Hepatocyte (in vitro differentiated cells): ENCODE data around the gene EIF4G3. TPM values are rescaled to one million over a fixed set of nuclear protein-coding genes. Genes with fewer than 3 reads are reported as not detected.
"Not testable (repeated sequence)": the region's sequence is repeated elsewhere in the genome, so short reads cannot be mapped to it uniquely, and the experiment has no call there.

ENCODE experiments used
- DNase-seq: peaks from one replicate; pipeline ENCODE4 v3.0.0-alpha.2; 2016; ENCODE audit warnings: low spot score
- H2AFZ ChIP-seq: fragments of 200-600 bp; sonication (generic); 2 replicates; pipeline ENCODE4 v1.6.0; 2016; ENCODE audit warnings: antibody characterized with exemption, mild to moderate bottlenecking
- H3K27ac ChIP-seq: fragments of 200-600 bp; sonication (generic); 2 replicates; pipeline ENCODE4 v1.5.1; 2016; ENCODE audit warnings: mild to moderate bottlenecking
- H3K27me3 ChIP-seq: fragments of 200-600 bp; sonication (generic); 2 replicates; pipeline ENCODE4 v1.6.1; 2016
- H3K36me3 ChIP-seq: fragments of 200-600 bp; sonication (generic); replicated peaks from 2 replicates; pipeline ENCODE4 v1.5.1; 2016; ENCODE audit warnings: low read depth; ENCODE audit not compliant: insufficient read depth
- H3K4me1 ChIP-seq: fragments of 200-600 bp; sonication (generic); 2 replicates; pipeline ENCODE4 v1.5.1; 2016; ENCODE audit warnings: mild to moderate bottlenecking, moderate library complexity; ENCODE audit not compliant: insufficient read depth
- H3K4me2 ChIP-seq: fragments of 200-600 bp; sonication (generic); 2 replicates; pipeline ENCODE4 v1.6.0; 2016
- H3K4me3 ChIP-seq: fragments of 200-600 bp; sonication (generic); 2 replicates; pipeline ENCODE4 v1.5.1; 2016; ENCODE audit warnings: mild to moderate bottlenecking
- H3K79me2 ChIP-seq: fragments of 200-600 bp; sonication (generic); 2 replicates; pipeline ENCODE4 v1.6.0; 2017; ENCODE audit warnings: mild to moderate bottlenecking
- H3K9me2 ChIP-seq: fragments of 200-600 bp; sonication (generic); replicated peaks from 2 replicates; pipeline ENCODE4 v1.6.0; 2017; ENCODE audit warnings: mild to moderate bottlenecking; ENCODE audit not compliant: insufficient read depth
- H3K9me3 ChIP-seq: fragments of 200-600 bp; sonication (generic); 2 replicates; pipeline ENCODE4 v1.5.1; 2016; ENCODE audit warnings: low read depth, mild to moderate bottlenecking
- H4K20me1 ChIP-seq: fragments of 200-600 bp; sonication (generic); 2 replicates; pipeline ENCODE4 v1.6.0; 2016; ENCODE audit warnings: mild to moderate bottlenecking; ENCODE audit not compliant: insufficient read depth, poor library complexity, severe bottlenecking
- EZH2 ChIP-seq: fragments of 200-600 bp; sonication (generic); IDR thresholded peaks from 2 replicates; pipeline ENCODE4 v1.6.1; 2016; ENCODE audit warnings: antibody characterized with exemption, mild to moderate bottlenecking, borderline replicate concordance
- EZH2phosphoT487 ChIP-seq: fragments of 200-600 bp; sonication (generic); IDR thresholded peaks from one replicate; pipeline ENCODE4 v1.6.1; 2018; ENCODE audit warnings: antibody characterized with exemption, mild to moderate bottlenecking, low read depth, moderate library complexity; ENCODE audit not compliant: unreplicated experiment, severe bottlenecking
- WGBS: methylation state at CpG from one replicate; pipeline ENCODE4 v1.1.6; 2016; ENCODE audit warnings: low lambda C conversion rate; ENCODE audit errors: missing lambda C conversion rate; 5-methylcytosine and 5-hydroxymethylcytosine counted together
- polyA plus RNA-seq: library from polyadenylated mRNA; unstranded; fragments of >200 nt; fragmentation: Nextera tagmentation; extraction: Ambion mirVana; gene quantifications from 2 replicates; pipeline ENCODE4 v1.2.1, GENCODE V29; 2016
- total RNA-seq: library from RNA; depleted of rRNA; stranded (reverse); fragments of >200 nt; gene quantifications from 2 replicates; pipeline ENCODE4 v1.2.3, GENCODE V29; 2014
- TF ChIP-seq, protein P1 (sequence below): fragments of 200-600 bp; sonication (generic); IDR thresholded peaks from 2 replicates; pipeline ENCODE4 v1.5.1; 2016; ENCODE audit warnings: antibody characterized with exemption, mild to moderate bottlenecking; ENCODE audit not compliant: poor library complexity

EIF4G3 gene
- total and polyA plus RNA-seq, 2 experiments from 2014 or later = 33.4 to 42.2 TPM

DNA sequence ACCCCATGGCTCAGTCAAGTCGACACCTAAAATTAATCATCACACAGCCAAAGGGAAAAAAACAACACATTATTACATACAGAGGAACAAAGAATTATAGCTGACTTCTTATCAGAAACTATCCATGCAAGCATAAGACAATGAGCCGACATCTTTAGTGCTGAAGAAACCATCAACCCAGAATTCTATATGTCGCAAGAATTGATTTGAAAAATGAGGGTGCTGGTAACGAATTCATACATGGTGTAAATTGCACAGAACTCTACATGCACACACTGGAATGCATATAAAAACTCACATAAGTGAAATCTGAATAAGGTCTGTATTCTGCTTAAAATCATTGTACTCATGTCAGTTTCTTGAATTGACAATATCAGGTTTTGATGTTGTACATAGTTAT, 25.0 kb upstream of the EIF4G3 start:
- H3K79me2 ChIP-seq = no peaks in the 10 kb centered on the region
- no peaks in the 10 kb centered on the region for H3K27me3 ChIP-seq
- no peak overlapping the region for H2AFZ ChIP-seq
- H3K4me3 ChIP-seq = no peak overlapping the region
- 94% methylated on average over 4 of the region's 4 CpGs for WGBS
- no peaks in the 10 kb centered on the region for H3K4me1 ChIP-seq
- TF ChIP-seq EZH2phosphoT487 (no peak), EZH2 (no peak)
- TF ChIP-seq, protein P1, sequence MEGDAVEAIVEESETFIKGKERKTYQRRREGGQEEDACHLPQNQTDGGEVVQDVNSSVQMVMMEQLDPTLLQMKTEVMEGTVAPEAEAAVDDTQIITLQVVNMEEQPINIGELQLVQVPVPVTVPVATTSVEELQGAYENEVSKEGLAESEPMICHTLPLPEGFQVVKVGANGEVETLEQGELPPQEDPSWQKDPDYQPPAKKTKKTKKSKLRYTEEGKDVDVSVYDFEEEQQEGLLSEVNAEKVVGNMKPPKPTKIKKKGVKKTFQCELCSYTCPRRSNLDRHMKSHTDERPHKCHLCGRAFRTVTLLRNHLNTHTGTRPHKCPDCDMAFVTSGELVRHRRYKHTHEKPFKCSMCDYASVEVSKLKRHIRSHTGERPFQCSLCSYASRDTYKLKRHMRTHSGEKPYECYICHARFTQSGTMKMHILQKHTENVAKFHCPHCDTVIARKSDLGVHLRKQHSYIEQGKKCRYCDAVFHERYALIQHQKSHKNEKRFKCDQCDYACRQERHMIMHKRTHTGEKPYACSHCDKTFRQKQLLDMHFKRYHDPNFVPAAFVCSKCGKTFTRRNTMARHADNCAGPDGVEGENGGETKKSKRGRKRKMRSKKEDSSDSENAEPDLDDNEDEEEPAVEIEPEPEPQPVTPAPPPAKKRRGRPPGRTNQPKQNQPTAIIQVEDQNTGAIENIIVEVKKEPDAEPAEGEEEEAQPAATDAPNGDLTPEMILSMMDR = no peak
- H3K9me3 ChIP-seq = no peaks in the 10 kb centered on the region
- no peaks in the 10 kb centered on the region for H4K20me1 ChIP-seq
- no peaks in the 10 kb centered on the region for H3K36me3 ChIP-seq
- no peak for DNase-seq
- no peak overlapping the region for H3K4me2 ChIP-seq
- H3K27ac ChIP-seq = no peak overlapping the region
- no peaks in the 10 kb centered on the region for H3K9me2 ChIP-seq

DNA sequence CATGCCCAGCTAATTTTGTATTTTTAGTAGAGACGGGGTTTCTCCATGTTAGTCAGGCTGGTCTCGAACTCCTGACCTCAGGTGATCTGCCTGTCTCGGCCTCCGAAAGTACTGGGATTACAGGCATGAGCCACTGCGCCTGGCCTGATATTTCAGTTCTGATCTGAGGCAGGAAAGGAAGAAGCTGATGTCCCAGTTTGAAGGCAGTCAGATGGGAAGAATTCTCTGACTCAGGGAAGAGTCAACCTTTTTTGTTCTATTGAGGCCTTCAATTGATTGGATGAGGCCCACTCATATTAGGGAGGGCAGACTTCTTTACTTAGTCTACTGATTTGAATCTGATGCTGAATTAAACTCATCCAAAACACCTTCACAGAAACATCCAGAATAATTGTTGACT, 24.5 kb upstream of the EIF4G3 start:
- H2AFZ ChIP-seq, H3K9me3 ChIP-seq: not testable (repeated sequence)
- 95% methylated on average over 5 of the region's 5 CpGs for WGBS

DNA sequence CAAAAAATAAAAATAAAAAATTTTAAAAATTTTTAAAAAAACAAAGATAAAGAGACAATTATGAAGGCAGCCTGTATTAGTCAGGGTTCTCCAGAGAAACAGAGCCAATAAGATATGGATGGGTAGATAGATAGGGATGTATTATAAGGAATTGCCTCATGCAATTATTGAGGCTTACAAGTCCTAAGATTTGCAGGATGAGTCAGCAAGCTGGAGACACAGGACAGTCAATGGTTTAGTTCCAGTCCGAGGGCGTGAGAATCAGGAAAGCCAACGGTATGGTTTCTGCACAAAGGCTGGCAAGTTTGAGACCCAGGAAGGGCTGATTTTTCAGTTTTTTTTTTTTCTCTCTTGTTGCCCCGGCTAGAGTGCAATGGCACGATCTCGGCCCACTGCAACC, 24.1 kb upstream of the EIF4G3 start:
- no peak overlapping the region for H2AFZ ChIP-seq
- no peak for DNase-seq
- no peak overlapping the region for H3K27ac ChIP-seq
- 82% methylated on average over 6 of the region's 6 CpGs for WGBS
- no peaks in the 10 kb centered on the region for H4K20me1 ChIP-seq
- H3K79me2 ChIP-seq = no peaks in the 10 kb centered on the region
- no peak overlapping the region for H3K4me2 ChIP-seq
- no peaks in the 10 kb centered on the region for H3K36me3 ChIP-seq
- no peaks in the 10 kb centered on the region for H3K9me2 ChIP-seq
- H3K27me3 ChIP-seq = no peaks in the 10 kb centered on the region
- TF ChIP-seq, protein P1 = no peak
- TF ChIP-seq EZH2phosphoT487 (no peak), EZH2 (no peak)
- H3K4me1 ChIP-seq = no peaks in the 10 kb centered on the region
- H3K4me3 ChIP-seq = no peak overlapping the region
- H3K9me3 ChIP-seq = no peaks in the 10 kb centered on the region

More for the DNA sequence above, 24.5 kb upstream of the EIF4G3 start:
- not testable (repeated sequence) for H3K36me3 ChIP-seq, H3K9me2 ChIP-seq, H3K27ac ChIP-seq, H3K4me1 ChIP-seq, H3K4me3 ChIP-seq, H3K27me3 ChIP-seq, H3K4me2 ChIP-seq, H3K79me2 ChIP-seq, DNase-seq, H4K20me1 ChIP-seq

DNA sequence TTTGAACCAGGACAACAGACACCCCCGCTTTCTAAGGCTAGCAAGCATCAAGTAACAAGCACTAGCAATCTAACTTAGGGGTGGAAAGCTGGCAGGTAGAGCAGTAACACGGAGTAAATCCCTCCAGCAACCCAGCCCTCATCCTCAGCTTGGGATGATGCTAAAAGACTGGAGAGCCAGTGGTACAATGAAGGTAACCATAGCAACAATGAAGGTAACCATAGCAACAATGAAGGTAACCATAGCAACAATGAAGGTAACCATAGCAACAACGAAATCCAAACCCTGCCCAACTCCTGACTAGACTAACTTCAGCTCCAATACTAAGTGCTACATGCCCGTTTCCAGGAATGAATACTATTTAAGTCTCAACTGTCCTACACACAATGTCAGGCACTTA, 22.2 kb upstream of the EIF4G3 start:
- no peaks in the 10 kb centered on the region for H3K4me1 ChIP-seq
- DNase-seq = no peak
- no peaks in the 10 kb centered on the region for H3K27me3 ChIP-seq
- no peaks in the 10 kb centered on the region for H3K9me2 ChIP-seq
- no peaks in the 10 kb centered on the region for H3K36me3 ChIP-seq
- no peaks in the 10 kb centered on the region for H3K79me2 ChIP-seq
- WGBS = 70% methylated on average over 4 of the region's 4 CpGs
- H3K27ac ChIP-seq = no peak overlapping the region
- TF ChIP-seq, protein P1 = no peak
- no peak for TF ChIP-seq EZH2
- no peak for TF ChIP-seq EZH2phosphoT487
- no peak overlapping the region for H2AFZ ChIP-seq
- H4K20me1 ChIP-seq = no peaks in the 10 kb centered on the region
- H3K4me3 ChIP-seq = no peak overlapping the region
- H3K4me2 ChIP-seq = no peak overlapping the region
- no peaks in the 10 kb centered on the region for H3K9me3 ChIP-seq
